GM18505 (cell line): Measurements from ENCODE around the gene DIPK1A.
"Not testable (repeated sequence)": the region's sequence is repeated elsewhere in the genome, so short reads cannot be mapped to it uniquely, and the experiment has no call there.

Experiments used
- ATAC-seq: cut with Tn5 transposase; IDR thresholded peaks from one replicate; pipeline ENCODE4 v1.9.1; 2021; ENCODE audit not compliant: unreplicated experiment
- POLR2A ChIP-seq: IDR thresholded peaks from 4 replicates; pipeline ENCODE4 v1.6.1; 2011; ENCODE audit warnings: borderline replicate concordance; ENCODE audit not compliant: insufficient read depth, insufficient read length; ENCODE audit errors: extremely low read depth

The DIPK1A gene

GRCh38 chr1:92907949-92908684, 53.1 kb downstream of the DIPK1A start:
- no peak for ATAC-seq

GRCh38 chr1:92903765-92904164, 57.5 kb downstream of the DIPK1A start:
- no peak for ATAC-seq
- TF ChIP-seq POLR2A, result no peak

More at GRCh38 chr1:92907949-92908684, 53.1 kb downstream of the DIPK1A start:
- TF ChIP-seq POLR2A, result no peak

- ATAC-seq, result no peak
Measured at GRCh38 chr1:92902406-92902744, 58.9 kb downstream of the DIPK1A start.

GRCh38 chr1:92901699-92902405, 59.4 kb downstream of the DIPK1A start:
- ATAC-seq, result no peak
- TF ChIP-seq POLR2A, result no peak

More at GRCh38 chr1:92902406-92902744, 58.9 kb downstream of the DIPK1A start:
- TF ChIP-seq POLR2A, result no peak

GRCh38 chr1:92901126-92901525, 60.1 kb downstream of the DIPK1A start:
- no peak for ATAC-seq
- no peak for TF ChIP-seq POLR2A

GRCh38 chr1:92900539-92900938, 60.7 kb downstream of the DIPK1A start:
- no peak for TF ChIP-seq POLR2A
- no peak for ATAC-seq

GRCh38 chr1:92899780-92900179, 61.5 kb downstream of the DIPK1A start:
- ATAC-seq, result no peak

GRCh38 chr1:92898053-92898452, 63.2 kb downstream of the DIPK1A start:
- ATAC-seq, result not testable (repeated sequence)

More at GRCh38 chr1:92899780-92900179, 61.5 kb downstream of the DIPK1A start:
- TF ChIP-seq POLR2A, result no peak

- no peak for TF ChIP-seq POLR2A
- no peak for ATAC-seq
Measured at GRCh38 chr1:92887465-92887864, 73.8 kb downstream of the DIPK1A start.

- ATAC-seq, result no peak
- TF ChIP-seq POLR2A, result no peak
Measured at GRCh38 chr1:92886886-92887419, 74.3 kb downstream of the DIPK1A start.

- ATAC-seq, result no peak
- no peak for TF ChIP-seq POLR2A
Measured at GRCh38 chr1:92884195-92884594, 77.1 kb downstream of the DIPK1A start.

- no peak for ATAC-seq
Measured at GRCh38 chr1:92883297-92883696, 78.0 kb downstream of the DIPK1A start.

GRCh38 chr1:92882819-92883218, 78.4 kb downstream of the DIPK1A start:
- no peak for TF ChIP-seq POLR2A
- ATAC-seq, result no peak

More at GRCh38 chr1:92883297-92883696, 78.0 kb downstream of the DIPK1A start:
- TF ChIP-seq POLR2A, result no peak

GRCh38 chr1:92881391-92881790, 79.9 kb downstream of the DIPK1A start:
- no peak for TF ChIP-seq POLR2A
- no peak for ATAC-seq
